ENCODE measurements around the gene CPNE7.

The CPNE7 gene

GRCh38 chr16:89549007-89549700 is 26.4 kb upstream of the CPNE7 start:
- no peak for DNase-seq (ENCODE audit: low read depth)
- no peak overlapping the region for H3K4me3 ChIP-seq (ENCODE audit: low read depth, low read length)
- TF ChIP-seq, protein P1, sequence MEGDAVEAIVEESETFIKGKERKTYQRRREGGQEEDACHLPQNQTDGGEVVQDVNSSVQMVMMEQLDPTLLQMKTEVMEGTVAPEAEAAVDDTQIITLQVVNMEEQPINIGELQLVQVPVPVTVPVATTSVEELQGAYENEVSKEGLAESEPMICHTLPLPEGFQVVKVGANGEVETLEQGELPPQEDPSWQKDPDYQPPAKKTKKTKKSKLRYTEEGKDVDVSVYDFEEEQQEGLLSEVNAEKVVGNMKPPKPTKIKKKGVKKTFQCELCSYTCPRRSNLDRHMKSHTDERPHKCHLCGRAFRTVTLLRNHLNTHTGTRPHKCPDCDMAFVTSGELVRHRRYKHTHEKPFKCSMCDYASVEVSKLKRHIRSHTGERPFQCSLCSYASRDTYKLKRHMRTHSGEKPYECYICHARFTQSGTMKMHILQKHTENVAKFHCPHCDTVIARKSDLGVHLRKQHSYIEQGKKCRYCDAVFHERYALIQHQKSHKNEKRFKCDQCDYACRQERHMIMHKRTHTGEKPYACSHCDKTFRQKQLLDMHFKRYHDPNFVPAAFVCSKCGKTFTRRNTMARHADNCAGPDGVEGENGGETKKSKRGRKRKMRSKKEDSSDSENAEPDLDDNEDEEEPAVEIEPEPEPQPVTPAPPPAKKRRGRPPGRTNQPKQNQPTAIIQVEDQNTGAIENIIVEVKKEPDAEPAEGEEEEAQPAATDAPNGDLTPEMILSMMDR (IDR thresholded peaks at IDR 0.05; ENCODE audit: control insufficient read depth, extremely low read depth, insufficient read depth): no peak

- TF ChIP-seq, protein P1 (IDR thresholded peaks at IDR 0.05; ENCODE audit: control insufficient read depth, extremely low read depth, insufficient read depth): no peak
- DNase-seq (ENCODE audit: low read depth): no peak
- H3K4me3 ChIP-seq (ENCODE audit: low read depth, low read length): no peak overlapping the region
Measured at GRCh38 chr16:89550421-89551007, 25.0 kb upstream of the CPNE7 start.

GRCh38 chr16:89552329-89552728 is 23.2 kb upstream of the CPNE7 start:
- TF ChIP-seq, protein P1 (IDR thresholded peaks at IDR 0.05; ENCODE audit: control insufficient read depth, extremely low read depth, insufficient read depth): no peak
- no peak for DNase-seq (ENCODE audit: low read depth)
- H3K4me3 ChIP-seq (ENCODE audit: low read depth, low read length): no peak overlapping the region

DNA sequence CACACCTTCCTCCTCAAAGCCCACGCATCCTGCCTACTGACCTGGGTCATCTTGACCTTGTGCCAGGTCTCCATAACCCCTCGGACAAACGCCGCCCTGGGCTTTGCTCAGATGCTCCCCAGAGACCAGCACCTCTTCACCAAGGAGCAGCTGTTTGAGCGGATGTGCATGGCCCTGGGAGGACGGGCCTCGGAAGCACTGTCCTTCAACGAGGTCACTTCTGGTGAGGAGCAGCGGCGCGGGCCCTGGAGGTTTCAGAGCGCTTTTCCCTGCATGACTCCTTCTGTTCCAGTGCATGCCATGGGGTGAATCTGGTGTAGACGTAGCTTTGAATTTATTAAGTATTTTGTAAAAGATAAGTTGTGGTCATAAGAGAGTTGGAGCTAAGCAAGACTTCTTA is 22.6 kb upstream of the CPNE7 start:
- TF ChIP-seq, protein P1 (IDR thresholded peaks at IDR 0.05; ENCODE audit: control insufficient read depth, extremely low read depth, insufficient read depth): no peak
- DNase-seq (ENCODE audit: low read depth): no peak
- no peak overlapping the region for H3K4me3 ChIP-seq (ENCODE audit: low read depth, low read length)

DNA sequence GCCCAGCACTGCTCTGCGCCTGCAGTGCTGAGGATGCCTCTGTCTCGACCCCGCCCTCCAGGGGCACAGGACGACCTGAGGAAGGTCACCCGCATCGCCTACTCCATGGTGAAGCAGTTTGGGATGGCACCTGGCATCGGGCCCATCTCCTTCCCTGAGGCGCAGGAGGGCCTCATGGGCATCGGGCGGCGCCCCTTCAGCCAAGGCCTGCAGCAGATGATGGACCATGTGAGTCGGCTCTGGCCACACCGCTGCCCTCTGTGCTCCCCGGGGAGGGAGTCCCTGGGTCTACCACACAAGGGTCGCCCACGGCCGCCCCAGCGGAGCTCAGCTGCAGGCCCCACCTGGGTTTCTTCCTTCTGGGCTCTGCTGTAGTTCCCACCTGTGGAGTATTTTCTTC is 21.8 kb upstream of the CPNE7 start:
- H3K4me3 ChIP-seq (ENCODE audit: low read depth, low read length): no peak overlapping the region
- TF ChIP-seq, protein P1 (IDR thresholded peaks at IDR 0.05; ENCODE audit: control insufficient read depth, extremely low read depth, insufficient read depth): no peak
- no peak for DNase-seq (ENCODE audit: low read depth)

- no peak for DNase-seq (ENCODE audit: low read depth)
- TF ChIP-seq, protein P1 (IDR thresholded peaks at IDR 0.05; ENCODE audit: control insufficient read depth, extremely low read depth, insufficient read depth): no peak
- H3K4me3 ChIP-seq (ENCODE audit: low read depth, low read length): no peak overlapping the region
Measured at GRCh38 chr16:89554343-89554742, 21.2 kb upstream of the CPNE7 start.

- no peak for DNase-seq (ENCODE audit: low read depth)
- no peak overlapping the region for H3K4me3 ChIP-seq (ENCODE audit: low read depth, low read length)
- TF ChIP-seq, protein P1 (IDR thresholded peaks at IDR 0.05; ENCODE audit: control insufficient read depth, extremely low read depth, insufficient read depth): no peak
Measured at GRCh38 chr16:89555265-89555664, 20.3 kb upstream of the CPNE7 start.

Data from LNCaP clone FGC (cell line).